ENCODE measurements around the gene TMBIM4.

- no peak for TF ChIP-seq PRDM2 (tag by site-specific recombination; IDR thresholded peaks at IDR 0.05; ENCODE audit: borderline replicate concordance)
- TF ChIP-seq ZNF350 (tag by site-specific recombination; IDR thresholded peaks at IDR 0.05): no peak
- TF ChIP-seq CTCF (tag by site-specific recombination; IDR thresholded peaks at IDR 0.05): no peak
- no peak for TF ChIP-seq MZF1 (tag by site-specific recombination; IDR thresholded peaks at IDR 0.05; ENCODE audit: borderline replicate concordance)
- no peak for TF ChIP-seq PBX3 (CRISPR knock-in tag; IDR thresholded peaks at IDR 0.05)
- no peak for TF ChIP-seq ZNF18 (tag by site-specific recombination; IDR thresholded peaks at IDR 0.05)
- no peak for TF ChIP-seq ZBTB26 (tag by site-specific recombination; optimal IDR thresholded peaks at IDR 0.05)
- TF ChIP-seq BCL11B (tag by site-specific recombination; IDR thresholded peaks at IDR 0.05; ENCODE audit: low read depth): no peak
Observed at GRCh38 chr12:66163289-66163688, 6.5 kb downstream of the TMBIM4 start.
